ENCODE measurements around the gene KIRREL3. TPM values are rescaled to one million over a fixed set of nuclear protein-coding genes. Genes with fewer than 3 reads are reported as not detected.

Gene KIRREL3
- total and polyA plus RNA-seq, 2 of the 4 experiments (the other 2 are of a cell fraction) = 10.9 to 15.9 TPM

- no peak overlapping the region for H3K4me2 ChIP-seq (ENCODE audit: low read depth, low read length)
- H3K9me3 ChIP-seq (ENCODE audit: control insufficient read depth, insufficient read depth, low read length) = no peaks in the 10 kb centered on the region
- H3K4me1 ChIP-seq (ENCODE audit: control insufficient read depth, insufficient read depth, low read length) = no peaks in the 10 kb centered on the region
- CTCF ChIA-PET = interaction anchor here (0.6 kb wide), 1 partner anchor 135 kb away, joined by 3 read pairs; no protein-coding TSS in a partner anchor
- H2BK20ac ChIP-seq (ENCODE audit: low read depth, low read length) = no peak overlapping the region
- H3K27me3 ChIP-seq (ENCODE audit: control insufficient read depth, insufficient read depth, low read length) = no peaks in the 10 kb centered on the region
- H3K9ac ChIP-seq (ENCODE audit: low read depth, low read length) = no peak overlapping the region
- no peak overlapping the region for H3K56ac ChIP-seq (ENCODE audit: extremely low read depth, insufficient read depth, low read length)
- H2BK5ac ChIP-seq (ENCODE audit: low read depth, low read length, poor library complexity, severe bottlenecking) = no peak overlapping the region
- no peak overlapping the region for H2BK15ac ChIP-seq (ENCODE audit: low read depth, low read length)
- H3K23ac ChIP-seq (ENCODE audit: low read depth, low read length) = no peak overlapping the region
- H4K5ac ChIP-seq (ENCODE audit: low read depth, low read length) = no peak overlapping the region
- H3K79me1 ChIP-seq (ENCODE audit: low read depth in 1 of 2, low read length in 2 of 2) = peaks cover 0 to 2% of the 10 kb centered on the region in 2 experiments; a peak in 1 of 4 replicates
- no peak overlapping the region for H2AK9ac ChIP-seq (replicated peaks; ENCODE audit: low read depth, low read length, poor library complexity)
- H4K91ac ChIP-seq (ENCODE audit: insufficient read depth, low read depth, low read length) = no peak overlapping the region
- ATAC-seq (ENCODE audit: low read depth) (no peak), DNase-seq (no peak)
- POLR2A ChIA-PET (ENCODE audit: unreplicated experiment) = no interaction called here
- no peaks in the 10 kb centered on the region for H3K36me3 ChIP-seq (ENCODE audit: control insufficient read depth, insufficient read depth, low read length)
- WGBS, 2 experiments (ENCODE audit: extremely low coverage in 2 of 2, insufficient read length in 1 of 2) = 90% methylated on average over 7 of the region's 11 CpGs; no CpG with 5 or more reads in 1 of the 2 experiments
- no peak overlapping the region for H3K4me3 ChIP-seq (ENCODE audit: insufficient read depth, low read depth, low read length)
- H3K9me1 ChIP-seq (ENCODE audit: insufficient read depth, low read length) = peaks cover 2% of the 10 kb centered on the region; the same call in 1 of the 2 replicates
- no peaks in the 10 kb centered on the region for H4K20me1 ChIP-seq (ENCODE audit: insufficient read depth, low read length)
- no peak overlapping the region for H2AK5ac ChIP-seq (ENCODE audit: low read depth, low read length)
- H2AFZ ChIP-seq (replicated peaks; ENCODE audit: low read length, poor library complexity) = no peak overlapping the region
- TF ChIP-seq MAZ (IDR thresholded peaks at IDR 0.05; ENCODE audit: borderline replicate concordance, low read depth, low read length) = no peak
- TF ChIP-seq, protein P1, sequence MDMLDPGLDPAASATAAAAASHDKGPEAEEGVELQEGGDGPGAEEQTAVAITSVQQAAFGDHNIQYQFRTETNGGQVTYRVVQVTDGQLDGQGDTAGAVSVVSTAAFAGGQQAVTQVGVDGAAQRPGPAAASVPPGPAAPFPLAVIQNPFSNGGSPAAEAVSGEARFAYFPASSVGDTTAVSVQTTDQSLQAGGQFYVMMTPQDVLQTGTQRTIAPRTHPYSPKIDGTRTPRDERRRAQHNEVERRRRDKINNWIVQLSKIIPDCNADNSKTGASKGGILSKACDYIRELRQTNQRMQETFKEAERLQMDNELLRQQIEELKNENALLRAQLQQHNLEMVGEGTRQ (IDR thresholded peaks at IDR 0.05; ENCODE audit: low read depth, low read length) = no peak
- TF ChIP-seq FOS (IDR thresholded peaks at IDR 0.05; ENCODE audit: low read depth, low read length) = no peak
- no peak for TF ChIP-seq CHD1 (IDR thresholded peaks at IDR 0.05; ENCODE audit: low read depth, low read length)
- no peak for TF ChIP-seq MAFK (IDR thresholded peaks at IDR 0.05; ENCODE audit: low read depth, low read length)
- no peak for TF ChIP-seq CTCF (conservative IDR thresholded peaks at IDR 0.05; ENCODE audit: low read depth, low read length)
- TF ChIP-seq RAD21 (IDR thresholded peaks at IDR 0.05; ENCODE audit: low read length) = no peak
- no peak for TF ChIP-seq POLR2A (IDR thresholded peaks at IDR 0.05; ENCODE audit: low read depth, low read length)
- TF ChIP-seq NFE2L2 (IDR thresholded peaks at IDR 0.05; ENCODE audit: low read depth, low read length) = no peak
- H3K14ac ChIP-seq (replicated peaks; ENCODE audit: low read depth, low read length) = no peak overlapping the region
- no peak overlapping the region for H4K8ac ChIP-seq (ENCODE audit: low read depth in 2 of 2, low read length in 2 of 2)
- H2BK120ac ChIP-seq (ENCODE audit: low read depth, low read length) = no peak overlapping the region
- in situ Hi-C loops (cut with MboI; ENCODE audit: low sequenced_read_pairs) = loop anchor here (10.0 to 25.0 kb wide), 2 partner anchors 459 to 721 kb away; no protein-coding TSS in a partner anchor
- no peak overlapping the region for H3K27ac ChIP-seq (ENCODE audit: insufficient read depth, low read length)
- no peak overlapping the region for H3K18ac ChIP-seq (ENCODE audit: low read depth, low read length)
- intact Hi-C loops (cut with micrococcal nuclease) = no loop called here
- dilution Hi-C loops (cut with HindIII; ENCODE audit: low sequenced_read_pairs, unreplicated experiment) = no loop called here
- no TSS peak for BruUV-seq (replicated peaks)
- no peak overlapping the region for H3K4ac ChIP-seq (ENCODE audit: low read depth, low read length)
Measured at GRCh38 chr11:126615845-126616244, 384.7 kb downstream of the KIRREL3 start.

Data from IMR-90 (cell line).